Spleen (tissue), 11 donors: ENCODE measurements around the gene ENTPD2. TPM values are rescaled to one million over a fixed set of nuclear protein-coding genes. Genes with fewer than 3 reads are reported as not detected.

Experiments
- DNase-seq: peaks from one replicate; pipeline ENCODE4 v3.0.0-alpha.2; 2020
- H3K27ac ChIP-seq, 8 donors: fragments of 200-600 bp; sonication (generic) in 7 of 8; 1 replicate in 4 of 8; 2 replicates in 4 of 8; pipeline versions ENCODE4 v1.5.0 to v1.8.0; 2016 to 2021; ENCODE audit warnings: inconsistent platforms in 4 of 8, mild to moderate bottlenecking in 4 of 8, moderate library complexity in 1 of 8
- H3K27me3 ChIP-seq, 7 donors: fragments of 200-600 bp; sonication (generic) in 6 of 7; replicated peaks in 1 of 7; 1 replicate in 4 of 7; 2 replicates in 3 of 7; pipeline versions ENCODE4 v1.5.0 to v1.8.0; 2016 to 2021; ENCODE audit warnings: inconsistent platforms in 3 of 7, mild to moderate bottlenecking in 1 of 7
- H3K36me3 ChIP-seq, 6 donors: fragments of 200-600 bp; sonication (generic) in 5 of 6; 1 replicate in 4 of 6; 2 replicates in 2 of 6; pipeline versions ENCODE4 v1.5.0 to v1.8.0; 2016 to 2021; ENCODE audit warnings: inconsistent platforms in 2 of 6
- H3K4me1 ChIP-seq, 6 donors: fragments of 200-600 bp; sonication (generic) in 5 of 6; 1 replicate in 3 of 6; 2 replicates in 3 of 6; pipeline versions ENCODE4 v1.5.0 to v1.8.0; 2016 to 2021; ENCODE audit warnings: inconsistent platforms in 3 of 6
- H3K4me3 ChIP-seq, 8 donors: fragments of 200-600 bp; sonication (generic) in 7 of 8; 1 replicate in 4 of 8; 2 replicates in 4 of 8; pipeline versions ENCODE4 v1.5.0 to v1.8.0; 2016 to 2021; ENCODE audit warnings: inconsistent platforms in 4 of 8, mild to moderate bottlenecking in 4 of 8, moderate library complexity in 2 of 8
- H3K9me3 ChIP-seq, 8 donors: fragments of 200-600 bp; sonication (generic) in 7 of 8; 1 replicate in 4 of 8; 2 replicates in 4 of 8; pipeline versions ENCODE4 v1.5.0 to v1.8.0; 2016 to 2021; ENCODE audit warnings: inconsistent platforms in 4 of 8
- CTCF ChIP-seq, 11 experiments: fragments of 200-600 bp in 7 of 11; fragments of 450-650 bp in 4 of 11; sonication (generic) in 4 of 11; IDR thresholded peaks in 8 of 11; conservative IDR thresholded peaks in 3 of 11; 1 replicate in 7 of 11; 2 replicates in 4 of 11; pipeline versions ENCODE4 v1.4.0 to v1.8.0; 2016 to 2021; ENCODE audit warnings: antibody characterized with exemption in 11 of 11, inconsistent platforms in 4 of 11, mild to moderate bottlenecking in 1 of 11
- POLR2A ChIP-seq, 3 donors: fragments of 450-650 bp; IDR thresholded peaks; one replicate each; pipeline ENCODE4 v1.5.1; 2017; ENCODE audit warnings: antibody characterized with exemption in 3 of 3, mild to moderate bottlenecking in 1 of 3
- POLR2AphosphoS5 ChIP-seq, 3 donors: sonication (generic); formaldehyde crosslinking; IDR thresholded peaks; one replicate each; pipeline ENCODE4 v1.5.1; 2017; ENCODE audit warnings: antibody characterized with exemption in 3 of 3
- WGBS, 5 donors: extraction: QIAGEN DNeasy Blood & Tissue Kit in 3 of 5; methylation state at CpG; one replicate each; pipeline versions ENCODE4 v1.1.5 to v1.1.7; 2013 to 2018; 5-methylcytosine and 5-hydroxymethylcytosine counted together
- intact Hi-C: fragments of 100-400 bp; cut with DNase I; formaldehyde crosslinking; loops from one replicate; pipeline ENCODE4 v1.15.0; 2023; ENCODE audit warnings: low total_unique reads
- polyA plus RNA-seq, 3 donors: library from polyadenylated mRNA; stranded (reverse); fragments of 200-250 nt; gene quantifications; one replicate each; pipeline ENCODE4 v1.2.1, GENCODE V29; 2013
- total RNA-seq, 7 donors: library from RNA; depleted of rRNA in 3 of 7; stranded (reverse); fragments of >200 nt in 3 of 7; fragmentation: NEBNext Ultra II Directional in 4 of 7; extraction: Animal tissue kit (Norgen Biotek cat#: 25700) in 4 of 7; gene quantifications; one replicate each; pipeline versions ENCODE4 v1.1.0 to v1.2.1, GENCODE V29; 2016 to 2021
- donor health status: healthy with polysubstance abuse.
- donor health status: DM: no; HTN: no; CAD: no; lungs with moderate emphysema.
- donor health status: DM: no; HTN: no; CAD: no.
- donor health status: Bipolar disorder and iron deficiency.
- donor health status: healthy.
- donor health status: DM: no; HTN: no; CAD: no.
- donor health status: DM: yes; HTN: yes; CAD: no.

Gene ENTPD2
- total and polyA plus RNA-seq, 10 donors, result 0.11 to 0.58 (median 0.36) TPM; not detected in 6

DNA sequence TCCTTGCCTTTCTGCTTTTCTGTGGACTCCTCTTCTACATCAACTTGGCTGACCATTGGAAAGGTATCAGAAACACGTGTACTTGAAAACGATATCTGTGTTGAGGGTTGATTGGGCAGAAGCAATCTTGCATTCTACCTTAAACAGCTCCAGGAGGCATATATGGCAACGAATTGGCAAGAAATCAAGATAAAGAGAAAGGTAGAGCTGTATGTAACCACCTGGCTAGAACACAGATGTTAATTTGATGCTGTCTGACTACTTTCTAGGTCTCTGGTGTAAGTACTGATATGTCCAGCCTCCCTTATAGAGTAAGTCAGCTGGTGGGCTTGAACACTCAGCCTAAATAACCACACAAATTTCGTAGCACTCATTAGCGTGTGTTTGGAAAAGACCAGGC, 34.3 kb upstream of the ENTPD2 start:
- peak overlapping the region in 1 of 8 donors; percentile 76 for H3K4me3 ChIP-seq
- no peak for DNase-seq
- TF ChIP-seq POLR2A (IDR thresholded peaks at IDR 0.05) (no peak), POLR2AphosphoS5 (IDR thresholded peaks at IDR 0.05) (no peak), CTCF (IDR thresholded peaks at IDR 0.05 in 8 of 11, conservative IDR thresholded peaks at IDR 0.05 in 3 of 11) (no peak)
- intact Hi-C loops, result no loop called here
- H3K36me3 ChIP-seq, result peaks cover 0 to 52% (median 14%) of the 10 kb centered on the region in 6 donors
- WGBS, 5 donors, result 88 to 96% (median 91%) methylated on average over 5 of the region's 5 CpGs
- no peaks in the 10 kb centered on the region for H3K27me3 ChIP-seq
- no peaks in the 10 kb centered on the region for H3K9me3 ChIP-seq
- H3K27ac ChIP-seq, result no peak overlapping the region
- H3K4me1 ChIP-seq, result peaks cover 14 to 68% (median 35%) of the 10 kb centered on the region in 6 donors

- Histone ChIP-seq H3K36me3 (peaks cover 0 to 52% (median 16%) of the 10 kb centered on the region in 6 donors), H3K4me1 (peaks cover 14 to 72% (median 35%) of the 10 kb centered on the region in 6 donors), H3K4me3 (peak overlapping the region; percentile 67 to 90 (median 79)), H3K27me3 (no peaks in the 10 kb centered on the region), H3K9me3 (no peaks in the 10 kb centered on the region), H3K27ac (peak overlapping the region; percentile 79 to 98 (median 96))
- TF ChIP-seq CTCF (IDR thresholded peaks at IDR 0.05 in 8 of 11, conservative IDR thresholded peaks at IDR 0.05 in 3 of 11) (no peak), POLR2A (IDR thresholded peaks at IDR 0.05) (no peak), POLR2AphosphoS5 (IDR thresholded peaks at IDR 0.05) (no peak)
- no peak for DNase-seq
- WGBS, 5 donors, result 10 to 17% (median 12%) methylated on average over 15 to 22 of the region's 22 CpGs
- intact Hi-C loops, result no loop called here
Observed at GRCh38 chr9:137087409-137087925, 33.6 kb upstream of the ENTPD2 start.

GRCh38 chr9:137086531-137087408, 32.9 kb upstream of the ENTPD2 start, which contains the start of gene MAN1B1:
MAN1B1 (plus strand) TSS chr9:137086985; CDS start chr9:137087000, 15 bp downstream.
- WGBS, 5 donors, result 0 to 1% (median 0%) methylated on average over 39 to 101 of the region's 101 CpGs
- no peaks in the 10 kb centered on the region for H3K9me3 ChIP-seq
- intact Hi-C loops, result no loop called here
- peak within 1 kb of the TSS; percentile 89 to 98 (median 96) for H3K27ac ChIP-seq
- H3K36me3 ChIP-seq, result peaks cover 0 to 52% (median 22%) of the 10 kb centered on the region in 6 donors
- no peaks in the 10 kb centered on the region for H3K27me3 ChIP-seq
- peak; percentile 100 for DNase-seq
- H3K4me3 ChIP-seq, result peak within 1 kb of the TSS; percentile 67 to 90 (median 79)
- peak; percentile 91 to 97 (median 96) for TF ChIP-seq POLR2AphosphoS5 (IDR thresholded peaks at IDR 0.05)
- peak in 3 of 11 experiments; percentile 6 to 46 (median 35) for TF ChIP-seq CTCF (IDR thresholded peaks at IDR 0.05 in 8 of 11, conservative IDR thresholded peaks at IDR 0.05 in 3 of 11)
- peak; percentile 36 to 85 (median 51) for TF ChIP-seq POLR2A (IDR thresholded peaks at IDR 0.05)
- H3K4me1 ChIP-seq, result peaks cover 14 to 72% (median 35%) of the 10 kb centered on the region in 6 donors
